Nephron progenitor cell (in vitro differentiated cells): ENCODE measurements around the gene ULK2.
"Not testable (repeated sequence)": the region's sequence is repeated elsewhere in the genome, so short reads cannot be mapped to it uniquely, and the experiment has no call there.

Source experiments
- DNase-seq: peaks from one replicate; pipeline ENCODE4 v3.0.0; 2021
- H3K27ac Mint-ChIP-seq: 2 replicates; pipeline ENCODE4 v1.8.0; 2021; ENCODE audit warnings: mild to moderate bottlenecking, moderate library complexity, mixed read lengths
- H3K27me3 Mint-ChIP-seq: 2 replicates; pipeline ENCODE4 v1.8.0; 2021; ENCODE audit warnings: mild to moderate bottlenecking, low read depth, mixed read lengths; ENCODE audit not compliant: poor library complexity
- H3K36me3 Mint-ChIP-seq: 2 replicates; pipeline ENCODE4 v1.8.0; 2021; ENCODE audit warnings: low read depth, mixed read lengths
- H3K4me1 Mint-ChIP-seq: 2 replicates; pipeline ENCODE4 v1.8.0; 2021; ENCODE audit warnings: mixed read lengths
- H3K4me3 Mint-ChIP-seq: 2 replicates; pipeline ENCODE4 v1.8.0; 2021; ENCODE audit warnings: mild to moderate bottlenecking, moderate library complexity, mixed read lengths
- H3K9me3 Mint-ChIP-seq: 2 replicates; pipeline ENCODE4 v1.8.0; 2021; ENCODE audit warnings: mild to moderate bottlenecking, moderate library complexity, mixed read lengths
- CTCF ChIP-seq: fragments of 200-600 bp; sonication (generic); IDR thresholded peaks from 2 replicates; pipeline ENCODE4 v1.5.0; 2021; ENCODE audit warnings: antibody characterized with exemption

The ULK2 gene

GRCh38 chr17:19904924-19905323 is 37.2 kb upstream of the ULK2 start:
- no peak overlapping the region for H3K27ac Mint-ChIP-seq
- H3K9me3 Mint-ChIP-seq, result no peaks in the 10 kb centered on the region
- no peak overlapping the region for H3K4me3 Mint-ChIP-seq
- no peaks in the 10 kb centered on the region for H3K27me3 Mint-ChIP-seq
- DNase-seq, result no peak
- TF ChIP-seq CTCF, result no peak
- peaks cover 78% of the 10 kb centered on the region for H3K36me3 Mint-ChIP-seq
- no peaks in the 10 kb centered on the region for H3K4me1 Mint-ChIP-seq

GRCh38 chr17:19904412-19904811 is 36.7 kb upstream of the ULK2 start:
- Mint-ChIP-seq H3K36me3 (peaks cover 74% of the 10 kb centered on the region), H3K27ac (no peak overlapping the region), H3K4me3 (no peak overlapping the region), H3K9me3 (no peaks in the 10 kb centered on the region), H3K27me3 (no peaks in the 10 kb centered on the region), H3K4me1 (no peaks in the 10 kb centered on the region)
- no peak for TF ChIP-seq CTCF
- DNase-seq, result no peak

GRCh38 chr17:19900809-19901208 is 33.1 kb upstream of the ULK2 start:
- Mint-ChIP-seq H3K27ac (peak overlapping the region; percentile 77), H3K4me3 (no peak overlapping the region), H3K27me3 (no peaks in the 10 kb centered on the region), H3K36me3 (peaks cover 44% of the 10 kb centered on the region), H3K4me1 (peaks cover 10% of the 10 kb centered on the region), H3K9me3 (no peaks in the 10 kb centered on the region)
- no peak for DNase-seq
- no peak for TF ChIP-seq CTCF

DNA sequence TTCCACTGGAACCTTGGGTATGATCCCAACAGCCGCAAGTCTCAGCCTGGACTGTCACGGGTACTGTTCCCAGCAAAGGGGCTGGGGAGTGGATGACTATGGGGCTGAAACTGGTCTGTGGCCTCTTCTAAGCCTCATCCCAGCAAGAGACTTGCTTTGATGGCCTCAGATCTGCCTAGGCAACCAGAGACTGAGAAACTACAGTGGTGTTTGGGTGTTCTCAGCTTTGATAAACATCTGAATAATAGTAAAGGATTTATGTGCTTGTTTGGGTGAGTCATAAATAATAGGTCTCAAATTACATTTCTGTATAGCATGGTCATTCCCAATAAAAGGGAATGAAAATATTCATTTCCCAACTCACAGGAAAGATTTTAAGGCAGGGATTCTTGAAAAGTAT is 30.2 kb upstream of the ULK2 start:
- Mint-ChIP-seq H3K4me3 (no peak overlapping the region), H3K9me3 (no peaks in the 10 kb centered on the region), H3K27ac (no peak overlapping the region), H3K36me3 (peaks cover 21% of the 10 kb centered on the region), H3K27me3 (no peaks in the 10 kb centered on the region), H3K4me1 (peaks cover 10% of the 10 kb centered on the region)
- no peak for TF ChIP-seq CTCF
- no peak for DNase-seq

DNA sequence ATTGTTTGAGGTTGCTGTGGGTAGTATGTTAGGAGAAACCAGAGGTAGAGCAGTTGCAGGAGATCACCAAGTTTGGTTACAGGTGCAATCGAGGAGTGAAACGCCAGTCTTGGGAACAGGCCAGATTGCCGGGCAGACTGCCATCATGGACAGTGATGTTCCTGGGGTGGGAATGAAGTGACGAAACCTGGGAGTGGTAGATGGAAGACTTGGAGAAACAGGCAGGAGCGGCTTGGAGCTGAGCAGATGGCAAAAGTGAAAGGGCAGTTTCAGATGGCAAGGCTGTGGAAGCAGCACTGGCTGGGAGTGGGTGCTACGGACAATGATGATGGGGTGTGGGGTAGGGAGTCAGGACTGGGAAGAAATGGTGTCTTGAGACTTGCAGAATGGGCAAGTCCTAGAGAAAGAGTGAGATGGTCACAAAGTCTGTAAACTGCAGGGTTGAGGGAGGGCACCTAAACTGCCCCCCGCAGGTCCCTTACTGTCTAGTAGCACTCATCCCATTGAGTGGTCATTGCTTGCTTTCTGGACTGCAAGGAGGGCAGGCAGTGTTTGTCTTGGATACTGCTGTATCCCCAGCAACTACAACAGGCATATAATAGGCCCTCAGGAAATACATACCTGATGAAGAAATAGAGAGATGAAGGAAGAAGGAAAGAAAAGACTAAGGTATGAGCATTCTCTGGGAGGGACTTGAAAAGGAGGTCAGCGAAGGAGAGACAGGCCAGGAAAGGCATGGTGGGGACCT is 29.5 kb upstream of the ULK2 start:
- H3K36me3 Mint-ChIP-seq, result peaks cover 19% of the 10 kb centered on the region
- DNase-seq, result no peak
- no peaks in the 10 kb centered on the region for H3K9me3 Mint-ChIP-seq
- TF ChIP-seq CTCF, result no peak
- no peaks in the 10 kb centered on the region for H3K27me3 Mint-ChIP-seq
- no peak overlapping the region for H3K4me3 Mint-ChIP-seq
- H3K27ac Mint-ChIP-seq, result peak overlapping the region; percentile 52
- H3K4me1 Mint-ChIP-seq, result peaks cover 10% of the 10 kb centered on the region

DNA sequence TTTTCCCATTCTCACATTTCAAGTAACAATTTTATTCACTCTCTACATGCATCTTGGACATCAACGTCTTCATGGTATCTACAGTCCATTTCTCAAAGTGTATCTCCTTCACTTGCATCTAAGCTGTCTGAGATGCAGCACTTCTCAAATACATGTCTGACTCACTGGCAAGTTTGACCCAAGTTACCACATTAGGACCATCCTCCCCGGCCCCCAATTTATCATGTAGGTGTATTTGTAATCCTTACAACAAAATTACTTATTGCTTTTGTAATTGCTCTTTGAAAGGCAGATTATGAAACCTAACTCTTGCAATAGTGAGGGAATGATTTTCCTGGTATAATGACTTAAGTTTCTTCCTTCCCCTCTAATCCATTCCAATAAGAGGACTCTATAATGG is 28.9 kb upstream of the ULK2 start:
- Mint-ChIP-seq H3K9me3 (no peaks in the 10 kb centered on the region), H3K36me3 (peaks cover 17% of the 10 kb centered on the region), H3K4me3 (no peak overlapping the region), H3K27ac (no peak overlapping the region), H3K4me1 (peaks cover 10% of the 10 kb centered on the region), H3K27me3 (no peaks in the 10 kb centered on the region)
- no peak for DNase-seq
- TF ChIP-seq CTCF, result no peak

DNA sequence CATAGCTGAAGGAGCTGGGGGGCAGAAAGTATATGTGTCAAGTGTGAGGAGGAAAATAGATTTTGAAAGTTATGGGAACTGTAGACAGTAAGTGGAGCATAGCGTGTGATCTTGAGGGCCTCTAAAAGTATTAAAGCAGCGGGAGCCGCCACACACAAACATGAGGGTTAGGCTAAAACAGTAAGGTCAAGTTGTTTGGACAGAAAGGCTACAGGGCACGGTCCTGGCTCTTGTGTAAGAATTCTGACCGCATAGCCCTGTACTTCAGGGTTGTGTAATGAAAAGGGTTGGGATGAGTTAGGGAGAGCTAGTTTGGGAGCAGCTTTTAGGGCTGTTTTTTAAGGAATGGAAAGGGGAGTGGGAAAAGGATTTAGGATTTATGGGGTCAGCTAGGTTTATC is 22.8 kb upstream of the ULK2 start:
- H3K27ac Mint-ChIP-seq, H3K27me3 Mint-ChIP-seq, H3K9me3 Mint-ChIP-seq: not testable (repeated sequence)

DNA sequence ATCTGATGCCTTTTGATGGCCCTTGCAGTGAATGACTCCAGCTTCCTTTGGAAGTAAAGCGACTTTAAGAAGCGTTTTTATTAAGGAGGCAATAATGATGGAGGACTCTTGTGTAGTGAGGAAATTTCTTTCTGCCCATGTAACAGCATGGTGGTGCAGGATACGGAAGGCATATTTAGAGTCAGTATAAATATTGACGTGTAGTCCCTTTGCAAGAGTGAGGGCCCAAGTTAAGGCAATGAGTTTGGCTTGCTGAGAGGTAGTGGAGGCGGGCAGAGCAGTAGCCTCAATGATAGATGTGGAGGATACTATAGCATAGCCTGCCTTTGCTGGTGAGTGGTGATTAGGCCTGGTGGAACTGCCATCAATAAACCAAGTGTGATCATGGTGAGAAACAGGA is 22.3 kb upstream of the ULK2 start:
- H3K36me3 Mint-ChIP-seq, H3K4me1 Mint-ChIP-seq, H3K27me3 Mint-ChIP-seq, H3K9me3 Mint-ChIP-seq, H3K4me3 Mint-ChIP-seq, DNase-seq, H3K27ac Mint-ChIP-seq: not testable (repeated sequence)

More for the DNA sequence above, 22.8 kb upstream of the ULK2 start:
- H3K4me1 Mint-ChIP-seq, DNase-seq, H3K36me3 Mint-ChIP-seq, H3K4me3 Mint-ChIP-seq: not testable (repeated sequence)
